ENCODE results near the gene MASTL.

MASTL gene

DNA sequence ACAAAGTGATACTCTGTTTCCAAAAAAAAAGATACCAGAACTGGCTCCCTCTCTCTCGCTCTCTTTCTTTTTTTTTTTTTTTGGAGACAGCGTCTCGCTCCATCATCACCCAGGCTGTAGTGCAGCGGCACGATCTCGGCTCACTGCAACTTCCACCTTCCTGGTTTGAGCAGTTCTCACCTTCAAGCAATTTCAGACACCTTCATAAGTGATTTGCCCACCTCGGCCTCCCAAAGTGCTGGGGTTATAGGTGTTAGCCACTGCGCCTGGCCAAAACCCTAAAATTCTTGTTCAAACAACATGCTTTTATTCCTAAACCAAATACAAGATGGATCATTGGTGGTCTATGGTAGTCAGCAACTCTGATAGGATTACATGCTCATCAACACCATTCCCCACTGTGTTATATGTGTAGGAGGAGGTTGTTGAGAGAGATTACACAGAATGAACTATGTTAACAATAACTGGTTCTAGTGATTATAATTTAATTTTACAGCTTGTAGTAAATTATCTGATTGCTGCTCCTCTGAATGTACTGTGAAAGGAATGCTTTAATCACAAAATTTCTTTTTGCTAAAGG is 69.9 kb downstream of the MASTL start:
- DNase-seq = no peak

GRCh38 chr10:27225642-27226257 is 70.6 kb downstream of the MASTL start:
- no peak for DNase-seq

GRCh38 chr10:27230022-27230421 is 74.9 kb downstream of the MASTL start:
- no peak for DNase-seq

GRCh38 chr10:27235706-27236105 is 80.6 kb downstream of the MASTL start:
- no peak for DNase-seq
